Spleen (tissue), 11 donors: ENCODE results near the gene PIP5KL1. TPM values are rescaled to one million over a fixed set of nuclear protein-coding genes. Genes with fewer than 3 reads are reported as not detected.

Source experiments
- DNase-seq: peaks from one replicate; pipeline ENCODE4 v3.0.0-alpha.2; 2020
- H3K27ac ChIP-seq, 8 donors: fragments of 200-600 bp; sonication (generic) in 7 of 8; 1 replicate in 4 of 8; 2 replicates in 4 of 8; pipeline versions ENCODE4 v1.5.0 to v1.8.0; 2016 to 2021; ENCODE audit warnings: inconsistent platforms in 4 of 8, mild to moderate bottlenecking in 4 of 8, moderate library complexity in 1 of 8
- H3K27me3 ChIP-seq, 7 donors: fragments of 200-600 bp; sonication (generic) in 6 of 7; replicated peaks in 1 of 7; 1 replicate in 4 of 7; 2 replicates in 3 of 7; pipeline versions ENCODE4 v1.5.0 to v1.8.0; 2016 to 2021; ENCODE audit warnings: inconsistent platforms in 3 of 7, mild to moderate bottlenecking in 1 of 7
- H3K36me3 ChIP-seq, 6 donors: fragments of 200-600 bp; sonication (generic) in 5 of 6; 1 replicate in 4 of 6; 2 replicates in 2 of 6; pipeline versions ENCODE4 v1.5.0 to v1.8.0; 2016 to 2021; ENCODE audit warnings: inconsistent platforms in 2 of 6
- H3K4me1 ChIP-seq, 6 donors: fragments of 200-600 bp; sonication (generic) in 5 of 6; 1 replicate in 3 of 6; 2 replicates in 3 of 6; pipeline versions ENCODE4 v1.5.0 to v1.8.0; 2016 to 2021; ENCODE audit warnings: inconsistent platforms in 3 of 6
- H3K4me3 ChIP-seq, 8 donors: fragments of 200-600 bp; sonication (generic) in 7 of 8; 1 replicate in 4 of 8; 2 replicates in 4 of 8; pipeline versions ENCODE4 v1.5.0 to v1.8.0; 2016 to 2021; ENCODE audit warnings: inconsistent platforms in 4 of 8, mild to moderate bottlenecking in 4 of 8, moderate library complexity in 2 of 8
- H3K9me3 ChIP-seq, 8 donors: fragments of 200-600 bp; sonication (generic) in 7 of 8; 1 replicate in 4 of 8; 2 replicates in 4 of 8; pipeline versions ENCODE4 v1.5.0 to v1.8.0; 2016 to 2021; ENCODE audit warnings: inconsistent platforms in 4 of 8
- CTCF ChIP-seq, 11 experiments: fragments of 200-600 bp in 7 of 11; fragments of 450-650 bp in 4 of 11; sonication (generic) in 4 of 11; IDR thresholded peaks in 8 of 11; conservative IDR thresholded peaks in 3 of 11; 1 replicate in 7 of 11; 2 replicates in 4 of 11; pipeline versions ENCODE4 v1.4.0 to v1.8.0; 2016 to 2021; ENCODE audit warnings: antibody characterized with exemption in 11 of 11, inconsistent platforms in 4 of 11, mild to moderate bottlenecking in 1 of 11
- POLR2A ChIP-seq, 3 donors: fragments of 450-650 bp; IDR thresholded peaks; one replicate each; pipeline ENCODE4 v1.5.1; 2017; ENCODE audit warnings: antibody characterized with exemption in 3 of 3, mild to moderate bottlenecking in 1 of 3
- POLR2AphosphoS5 ChIP-seq, 3 donors: sonication (generic); formaldehyde crosslinking; IDR thresholded peaks; one replicate each; pipeline ENCODE4 v1.5.1; 2017; ENCODE audit warnings: antibody characterized with exemption in 3 of 3
- WGBS, 5 donors: extraction: QIAGEN DNeasy Blood & Tissue Kit in 3 of 5; methylation state at CpG; one replicate each; pipeline versions ENCODE4 v1.1.5 to v1.1.7; 2013 to 2018; 5-methylcytosine and 5-hydroxymethylcytosine counted together
- intact Hi-C: fragments of 100-400 bp; cut with DNase I; formaldehyde crosslinking; loops from one replicate; pipeline ENCODE4 v1.15.0; 2023; ENCODE audit warnings: low total_unique reads
- polyA plus RNA-seq, 3 donors: library from polyadenylated mRNA; stranded (reverse); fragments of 200-250 nt; gene quantifications; one replicate each; pipeline ENCODE4 v1.2.1, GENCODE V29; 2013
- total RNA-seq, 7 donors: library from RNA; depleted of rRNA in 3 of 7; stranded (reverse); fragments of >200 nt in 3 of 7; fragmentation: NEBNext Ultra II Directional in 4 of 7; extraction: Animal tissue kit (Norgen Biotek cat#: 25700) in 4 of 7; gene quantifications; one replicate each; pipeline versions ENCODE4 v1.1.0 to v1.2.1, GENCODE V29; 2016 to 2021
- donor health status: healthy with polysubstance abuse.
- donor health status: DM: no; HTN: no; CAD: no; lungs with moderate emphysema.
- donor health status: DM: no; HTN: no; CAD: no.
- donor health status: Bipolar disorder and iron deficiency.
- donor health status: healthy.
- donor health status: DM: no; HTN: no; CAD: no.
- donor health status: DM: yes; HTN: yes; CAD: no.

Gene PIP5KL1
- total and polyA plus RNA-seq, 10 donors = 0.13 to 3.6 (median 0.68) TPM; not detected in 2

GRCh38 chr9:127892831-127893230, 37.7 kb downstream of the PIP5KL1 start:
- H3K4me3 ChIP-seq = no peak overlapping the region
- DNase-seq = no peak
- peaks cover 2 to 37% (median 23%) of the 10 kb centered on the region in 6 donors for H3K4me1 ChIP-seq
- intact Hi-C loops = no loop called here
- no peaks in the 10 kb centered on the region for H3K27me3 ChIP-seq
- 85 to 97% (median 95%) methylated on average over 6 of the region's 6 CpGs for WGBS, 5 donors
- H3K27ac ChIP-seq = no peak overlapping the region
- TF ChIP-seq POLR2A (IDR thresholded peaks at IDR 0.05) (no peak), POLR2AphosphoS5 (IDR thresholded peaks at IDR 0.05) (no peak), CTCF (IDR thresholded peaks at IDR 0.05 in 8 of 11, conservative IDR thresholded peaks at IDR 0.05 in 3 of 11) (no peak)
- peaks cover 13 to 90% (median 72%) of the 10 kb centered on the region in 6 donors for H3K36me3 ChIP-seq
- peaks cover 0 to 34% (median 22%) of the 10 kb centered on the region in 8 donors for H3K9me3 ChIP-seq

GRCh38 chr9:127890053-127890452, 40.5 kb downstream of the PIP5KL1 start:
- WGBS, 5 donors = 96 to 99% (median 96%) methylated on average over 3 of the region's 3 CpGs
- peaks cover 13 to 99% (median 85%) of the 10 kb centered on the region in 6 donors for H3K36me3 ChIP-seq
- peaks cover 0 to 25% (median 18%) of the 10 kb centered on the region in 8 donors for H3K9me3 ChIP-seq
- no peak overlapping the region for H3K4me3 ChIP-seq
- no peak for DNase-seq
- intact Hi-C loops = no loop called here
- no peak for TF ChIP-seq POLR2AphosphoS5 (IDR thresholded peaks at IDR 0.05)
- TF ChIP-seq CTCF (IDR thresholded peaks at IDR 0.05 in 8 of 11, conservative IDR thresholded peaks at IDR 0.05 in 3 of 11) = no peak
- TF ChIP-seq POLR2A (IDR thresholded peaks at IDR 0.05) = no peak
- H3K27me3 ChIP-seq = no peaks in the 10 kb centered on the region
- no peak overlapping the region for H3K27ac ChIP-seq
- H3K4me1 ChIP-seq = peaks cover 0 to 36% (median 7%) of the 10 kb centered on the region in 6 donors

GRCh38 chr9:127887792-127888191, 42.8 kb downstream of the PIP5KL1 start:
- peaks cover 7 to 98% (median 65%) of the 10 kb centered on the region in 6 donors for H3K36me3 ChIP-seq
- no peak for TF ChIP-seq POLR2AphosphoS5 (IDR thresholded peaks at IDR 0.05)
- TF ChIP-seq POLR2A (IDR thresholded peaks at IDR 0.05) = no peak
- peak in 1 of 11 experiments; percentile 15 for TF ChIP-seq CTCF (IDR thresholded peaks at IDR 0.05 in 8 of 11, conservative IDR thresholded peaks at IDR 0.05 in 3 of 11)
- no peaks in the 10 kb centered on the region for H3K27me3 ChIP-seq
- H3K4me1 ChIP-seq = peaks cover 0 to 42% (median 19%) of the 10 kb centered on the region in 6 donors
- 76 to 91% (median 80%) methylated on average over 2 of the region's 2 CpGs for WGBS, 5 donors
- DNase-seq = no peak
- H3K27ac ChIP-seq = peak overlapping the region in 1 of 8 donors; percentile 16
- intact Hi-C loops = no loop called here
- H3K4me3 ChIP-seq = no peak overlapping the region
- peaks cover 0 to 3% (median 1%) of the 10 kb centered on the region in 8 donors for H3K9me3 ChIP-seq

GRCh38 chr9:127886401-127886972, 44.1 kb downstream of the PIP5KL1 start:
- TF ChIP-seq CTCF (IDR thresholded peaks at IDR 0.05 in 8 of 11, conservative IDR thresholded peaks at IDR 0.05 in 3 of 11) = no peak
- TF ChIP-seq POLR2A (IDR thresholded peaks at IDR 0.05) = no peak
- peak; percentile 5 to 61 (median 43) for TF ChIP-seq POLR2AphosphoS5 (IDR thresholded peaks at IDR 0.05)
- Histone ChIP-seq H3K9me3 (no peaks in the 10 kb centered on the region), H3K4me1 (peaks cover 0 to 50% (median 29%) of the 10 kb centered on the region in 6 donors), H3K27me3 (no peaks in the 10 kb centered on the region), H3K4me3 (no peak overlapping the region), H3K36me3 (peaks cover 5 to 86% (median 57%) of the 10 kb centered on the region in 6 donors), H3K27ac (peak overlapping the region in 2 of 8 donors; percentile 15 to 51)
- DNase-seq = peak; percentile 75
- intact Hi-C loops = no loop called here
- WGBS, 5 donors = 89 to 96% (median 95%) methylated on average over 13 to 18 of the region's 18 CpGs
